Natural killer cell (primary cell): Measurements from ENCODE around the gene CACNG7. TPM values are rescaled to one million over a fixed set of nuclear protein-coding genes. Genes with fewer than 3 reads are reported as not detected.

Source experiments
- ATAC-seq, 3 donors: fragments of 150-1000 bp in 2 of 3; fragments of 200-7000 bp in 1 of 3; cut with Tn5 transposase; 1 replicate in 1 of 3; 2 replicates in 2 of 3; pipeline ENCODE4 v1.10.0; 2021; ENCODE audit warnings: mild to moderate bottlenecking in 2 of 3, moderate library complexity in 2 of 3
- DNase-seq, 2 donors: peaks; one replicate each; pipeline versions ENCODE4 v3.0.0 to v3.0.0-alpha.2; 2013 to 2021; ENCODE audit warnings: mixed read lengths in 1 of 2
- H3K27ac ChIP-seq: one replicate; pipeline ENCODE4 v1.5.1; 2013; ENCODE audit warnings: mild to moderate bottlenecking, low read length
- H3K27me3 ChIP-seq: one replicate; pipeline ENCODE4 v1.6.1; 2013; ENCODE audit warnings: low read length; ENCODE audit not compliant: control insufficient read depth, insufficient read depth
- H3K36me3 ChIP-seq: one replicate; pipeline ENCODE4 v1.6.1; 2013; ENCODE audit warnings: low read length; ENCODE audit not compliant: control insufficient read depth, insufficient read depth
- H3K4me1 ChIP-seq: one replicate; pipeline ENCODE4 v1.6.1; 2013; ENCODE audit warnings: low read length; ENCODE audit not compliant: control insufficient read depth, insufficient read depth
- H3K4me3 ChIP-seq: one replicate; pipeline ENCODE4 v1.5.1; 2013; ENCODE audit warnings: low read length
- H3K9me3 ChIP-seq: one replicate; pipeline ENCODE4 v1.6.1; 2013; ENCODE audit warnings: low read length; ENCODE audit not compliant: control insufficient read depth, insufficient read depth
- H3K27ac Mint-ChIP-seq, 2 donors: one replicate each; pipeline ENCODE4 v1.8.0; 2022; ENCODE audit warnings: mild to moderate bottlenecking in 2 of 2, mixed read lengths in 2 of 2, moderate library complexity in 1 of 2
- H3K27me3 Mint-ChIP-seq, 2 donors: one replicate each; pipeline ENCODE4 v1.8.0; 2022; ENCODE audit warnings: low read depth in 2 of 2, mixed read lengths in 2 of 2
- H3K36me3 Mint-ChIP-seq: one replicate; pipeline ENCODE4 v1.8.0; 2022; ENCODE audit warnings: mixed read lengths
- H3K4me1 Mint-ChIP-seq, 2 donors: one replicate each; pipeline ENCODE4 v1.8.0; 2022; ENCODE audit warnings: mixed read lengths in 2 of 2
- H3K4me3 Mint-ChIP-seq: one replicate; pipeline ENCODE4 v1.8.0; 2022; ENCODE audit warnings: mild to moderate bottlenecking, moderate library complexity, mixed read lengths
- H3K9me3 Mint-ChIP-seq, 2 donors: one replicate each; pipeline ENCODE4 v1.8.0; 2022; ENCODE audit warnings: mixed read lengths in 2 of 2
- WGBS: methylation state at CpG from one replicate; pipeline ENCODE4 v1.1.7; 2013; ENCODE audit warnings: missing lambda C conversion rate; ENCODE audit not compliant: insufficient coverage; 5-methylcytosine and 5-hydroxymethylcytosine counted together
- intact Hi-C: fragments of 100-400 bp; cut with micrococcal nuclease; formaldehyde crosslinking; loops from one replicate; pipeline ENCODE4 v1.14.2; 2022
- total RNA-seq, 4 donors: library from RNA; stranded (reverse); fragments of 120-200 nt in 1 of 4; gene quantifications; one replicate each; pipeline versions ENCODE4 v1.2.3 to v1.2.4, GENCODE V29; 2013 to 2022
- TF ChIP-seq, protein P1 (sequence below): fragments of 200-600 bp; IDR thresholded peaks from one replicate; pipeline ENCODE4 v1.8.0; 2022; ENCODE audit warnings: antibody characterized with exemption

Gene CACNG7
- total RNA-seq, 3 donors from 2014 or later (not counting 1 experiment from before 2014, with no cell fraction given), result not detected

DNA sequence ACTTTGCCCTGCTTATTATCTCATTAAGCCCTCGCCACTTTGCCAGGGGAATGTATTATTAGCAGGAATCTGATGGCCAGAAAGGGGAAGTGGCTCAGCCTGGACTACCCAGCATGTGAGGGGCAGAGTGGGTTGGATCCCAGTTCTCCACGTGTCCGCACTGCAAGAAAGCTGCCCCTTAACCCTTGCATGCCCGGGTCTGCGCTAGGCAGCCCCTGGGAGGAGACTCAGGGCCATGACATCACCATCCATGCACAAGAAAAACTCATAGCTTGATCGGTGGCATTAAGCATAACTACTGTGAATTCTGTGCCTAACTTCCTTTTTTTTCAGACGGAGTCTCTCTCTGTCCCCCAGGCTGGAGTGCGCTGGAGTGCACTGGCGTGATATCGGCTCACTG, 62.6 kb downstream of the CACNG7 start:
- Mint-ChIP-seq H3K4me1 (no peaks in the 10 kb centered on the region), H3K36me3 (no peaks in the 10 kb centered on the region), H3K9me3 (no peaks in the 10 kb centered on the region), H3K27ac (no peak overlapping the region), H3K4me3 (no peak overlapping the region), H3K27me3 (peaks cover 14 to 21% of the 10 kb centered on the region in 2 donors)
- 7% methylated on average over 10 of the region's 10 CpGs for WGBS
- Histone ChIP-seq H3K27me3 (peaks cover 2% of the 10 kb centered on the region), H3K36me3 (no peaks in the 10 kb centered on the region), H3K9me3 (no peaks in the 10 kb centered on the region), H3K27ac (no peak overlapping the region), H3K4me1 (no peaks in the 10 kb centered on the region), H3K4me3 (no peak overlapping the region)
- TF ChIP-seq, protein P1, sequence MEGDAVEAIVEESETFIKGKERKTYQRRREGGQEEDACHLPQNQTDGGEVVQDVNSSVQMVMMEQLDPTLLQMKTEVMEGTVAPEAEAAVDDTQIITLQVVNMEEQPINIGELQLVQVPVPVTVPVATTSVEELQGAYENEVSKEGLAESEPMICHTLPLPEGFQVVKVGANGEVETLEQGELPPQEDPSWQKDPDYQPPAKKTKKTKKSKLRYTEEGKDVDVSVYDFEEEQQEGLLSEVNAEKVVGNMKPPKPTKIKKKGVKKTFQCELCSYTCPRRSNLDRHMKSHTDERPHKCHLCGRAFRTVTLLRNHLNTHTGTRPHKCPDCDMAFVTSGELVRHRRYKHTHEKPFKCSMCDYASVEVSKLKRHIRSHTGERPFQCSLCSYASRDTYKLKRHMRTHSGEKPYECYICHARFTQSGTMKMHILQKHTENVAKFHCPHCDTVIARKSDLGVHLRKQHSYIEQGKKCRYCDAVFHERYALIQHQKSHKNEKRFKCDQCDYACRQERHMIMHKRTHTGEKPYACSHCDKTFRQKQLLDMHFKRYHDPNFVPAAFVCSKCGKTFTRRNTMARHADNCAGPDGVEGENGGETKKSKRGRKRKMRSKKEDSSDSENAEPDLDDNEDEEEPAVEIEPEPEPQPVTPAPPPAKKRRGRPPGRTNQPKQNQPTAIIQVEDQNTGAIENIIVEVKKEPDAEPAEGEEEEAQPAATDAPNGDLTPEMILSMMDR, result no peak
- ATAC-seq (no peak), DNase-seq (no peak)
- intact Hi-C loops, result no loop called here

DNA sequence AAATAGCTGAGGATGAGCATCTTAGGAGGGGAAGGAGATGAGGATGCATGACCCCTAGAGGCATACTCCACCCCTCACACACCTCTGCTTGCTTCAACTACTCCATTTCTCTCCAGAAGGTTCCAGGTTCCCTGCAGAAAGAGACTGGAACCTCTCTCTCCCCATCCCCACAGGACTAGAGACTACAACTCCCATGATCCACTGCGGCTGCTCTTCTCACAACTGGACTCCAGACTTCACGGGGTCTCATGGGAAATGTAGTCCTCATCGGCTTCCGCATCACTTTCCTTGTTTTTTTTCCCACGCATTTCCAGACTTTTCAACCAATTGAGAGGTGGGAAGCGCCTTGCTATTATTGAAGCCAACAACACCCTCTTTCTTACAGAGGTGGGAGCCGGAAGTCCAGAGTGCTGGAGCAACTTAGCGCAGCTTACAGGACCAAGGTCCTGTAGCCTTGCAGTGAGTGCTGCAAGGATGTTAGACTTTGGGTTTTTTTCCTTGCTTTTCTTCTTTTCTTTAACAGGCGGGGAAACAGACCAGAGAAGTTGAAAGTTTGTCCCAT, 68.4 kb downstream of the CACNG7 start:
- Mint-ChIP-seq H3K9me3 (peaks cover 0 to 4% of the 10 kb centered on the region in 2 donors), H3K4me3 (peak overlapping the region; percentile 82), H3K4me1 (peaks cover 5 to 26% of the 10 kb centered on the region in 2 donors), H3K36me3 (peaks cover 11% of the 10 kb centered on the region), H3K27ac (no peak overlapping the region), H3K27me3 (peaks cover 36 to 43% of the 10 kb centered on the region in 2 donors)
- TF ChIP-seq, protein P1, result no peak
- Histone ChIP-seq H3K9me3 (peaks cover 12% of the 10 kb centered on the region), H3K27ac (no peak overlapping the region), H3K36me3 (no peaks in the 10 kb centered on the region), H3K4me3 (peak overlapping the region; percentile 31), H3K4me1 (peaks cover 22% of the 10 kb centered on the region), H3K27me3 (peaks cover 38% of the 10 kb centered on the region)
- ATAC-seq (peak; percentile 71 to 95 (median 88)), DNase-seq (peak; percentile 51 to 84)
- intact Hi-C loops, result no loop called here
- WGBS, result 4% methylated on average over 9 of the region's 9 CpGs

DNA sequence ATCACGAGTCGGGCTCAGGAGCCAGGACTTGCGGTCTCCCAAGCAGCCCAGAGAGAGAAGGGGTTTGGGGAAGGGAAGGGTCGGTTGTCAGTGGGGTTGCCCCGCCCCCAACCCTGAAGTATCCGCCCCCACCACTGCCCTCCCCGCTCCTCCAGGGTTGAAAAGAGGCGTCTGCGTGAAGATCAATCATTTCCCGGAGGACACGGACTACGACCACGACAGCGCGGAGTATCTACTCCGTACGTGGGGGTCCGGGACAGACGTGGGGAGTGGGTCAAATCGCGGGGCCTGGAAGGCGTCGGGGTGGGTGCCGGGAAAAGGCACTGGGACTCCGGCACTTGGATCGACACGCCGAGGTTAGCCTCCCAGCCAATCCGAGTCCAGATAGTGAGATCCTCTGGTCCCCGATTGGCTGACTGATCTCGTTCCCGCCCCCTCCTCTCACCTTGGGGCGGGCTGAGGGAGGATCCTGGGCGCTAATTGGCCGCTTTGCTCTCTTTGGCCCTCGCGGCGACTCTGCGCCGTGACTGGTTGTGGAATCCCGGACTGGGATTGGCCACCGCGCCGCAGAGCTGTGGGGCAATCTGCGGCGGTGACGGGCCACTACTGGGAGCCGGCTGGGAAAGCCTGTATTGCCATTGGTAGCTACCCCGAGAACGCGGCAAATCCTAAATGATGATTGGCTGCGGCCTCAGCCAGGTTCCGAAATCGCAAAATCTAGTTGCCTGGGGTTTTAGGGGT, 69.1 kb downstream of the CACNG7 start:
- H3K27ac ChIP-seq, result no peak overlapping the region
- H3K36me3 ChIP-seq, result no peaks in the 10 kb centered on the region
- no peak overlapping the region for H3K27ac Mint-ChIP-seq
- H3K4me1 ChIP-seq, result peaks cover 22% of the 10 kb centered on the region
- peaks cover 11% of the 10 kb centered on the region for H3K36me3 Mint-ChIP-seq
- TF ChIP-seq, protein P1, result no peak
- peak in 1 of 2 donors; percentile 51 for DNase-seq
- WGBS, result 9% methylated on average over 54 of the region's 54 CpGs
- peaks cover 38% of the 10 kb centered on the region for H3K27me3 ChIP-seq
- peaks cover 0 to 4% of the 10 kb centered on the region in 2 donors for H3K9me3 Mint-ChIP-seq
- H3K27me3 Mint-ChIP-seq, result peaks cover 36 to 43% of the 10 kb centered on the region in 2 donors
- peak overlapping the region; percentile 31 for H3K4me3 ChIP-seq
- peaks cover 5 to 26% of the 10 kb centered on the region in 2 donors for H3K4me1 Mint-ChIP-seq
- H3K9me3 ChIP-seq, result peaks cover 12% of the 10 kb centered on the region
- H3K4me3 Mint-ChIP-seq, result peak overlapping the region; percentile 82
- ATAC-seq, result peak; percentile 29 to 76 (median 68)
- intact Hi-C loops, result no loop called here
